Left lung (tissue), 10 donors: ENCODE data around the gene FCN3. TPM values are rescaled to one million over a fixed set of nuclear protein-coding genes. Genes with fewer than 3 reads are reported as not detected.

Source experiments
- ATAC-seq: fragments of 200-7000 bp; cut with Tn5 transposase; one replicate; pipeline ENCODE4 v1.9.1; 2020; ENCODE audit warnings: moderate library complexity
- DNase-seq, 4 donors: peaks; one replicate each; pipeline ENCODE4 v3.0.0-alpha.2; 2013 to 2020
- H3K27ac ChIP-seq, 2 donors: fragments of 200-600 bp; sonication (generic) in 1 of 2; one replicate each; pipeline versions ENCODE4 v1.5.0 to v1.8.0; 2020 to 2021
- H3K27me3 ChIP-seq, 2 donors: fragments of 200-600 bp; sonication (generic) in 1 of 2; one replicate each; pipeline versions ENCODE4 v1.5.0 to v1.8.0; 2020 to 2021
- H3K36me3 ChIP-seq, 2 donors: fragments of 200-600 bp; sonication (generic) in 1 of 2; one replicate each; pipeline versions ENCODE4 v1.5.0 to v1.8.0; 2020 to 2021
- H3K4me1 ChIP-seq, 2 donors: fragments of 200-600 bp; one replicate each; pipeline ENCODE4 v1.8.0; 2021
- H3K4me3 ChIP-seq, 2 donors: fragments of 200-600 bp; sonication (generic) in 1 of 2; one replicate each; pipeline versions ENCODE4 v1.5.0 to v1.8.0; 2020 to 2021; ENCODE audit warnings: mild to moderate bottlenecking in 1 of 2
- H3K9me3 ChIP-seq, 2 donors: fragments of 200-600 bp; sonication (generic) in 1 of 2; one replicate each; pipeline versions ENCODE4 v1.5.0 to v1.8.0; 2020 to 2021
- intact Hi-C, 2 donors: fragments of 100-400 bp; cut with DNase I; formaldehyde crosslinking; loops; one replicate each; pipeline versions ENCODE4 v1.11.2 to v1.14.2; 2022
- polyA plus RNA-seq, 6 donors: library from polyadenylated mRNA; unstranded; fragments of 120-200 nt; gene quantifications; one replicate each; pipeline ENCODE4 v1.2.1, GENCODE V29; 2013; ENCODE audit not compliant: insufficient read length in 6 of 6
- total RNA-seq, 2 donors: library from RNA; stranded (reverse); fragmentation: NEBNext Ultra II Directional; extraction: Animal tissue kit (Norgen Biotek cat#: 25700); gene quantifications; one replicate each; pipeline ENCODE4 v1.2.1, GENCODE V29; 2021
- TF ChIP-seq, protein P1 (sequence below), 2 donors: fragments of 200-600 bp; sonication (generic) in 1 of 2; IDR thresholded peaks; one replicate each; pipeline versions ENCODE4 v1.5.0 to v1.8.0; 2021; ENCODE audit warnings: antibody characterized with exemption in 2 of 2
- donor health status: DM: no; HTN: yes; CAD: no.
- donor health status: DM: no; HTN: no; CAD: no.

Gene FCN3
- total and polyA plus RNA-seq, 8 donors: 13.4 to 487 (median 17.9) TPM

DNA sequence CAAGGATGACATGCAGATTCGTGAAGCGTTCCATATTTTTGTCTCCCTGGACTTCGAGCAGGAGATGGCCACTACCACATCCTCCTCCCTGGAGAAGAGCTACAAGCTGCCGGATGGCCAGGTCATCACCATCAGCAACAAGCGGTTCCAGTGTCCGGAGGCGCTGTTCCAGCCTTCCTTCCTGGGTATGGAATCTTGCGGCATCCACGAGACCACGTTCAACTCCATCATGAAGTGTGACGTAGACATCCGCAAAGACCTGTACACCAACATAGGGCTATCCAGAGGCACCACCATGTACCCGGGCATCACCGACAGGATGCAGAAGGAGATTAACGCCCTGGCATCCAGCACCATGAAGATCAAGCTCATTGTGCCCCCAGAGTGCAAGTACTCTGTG lies 49.3 kb downstream of the FCN3 start:
- no peak overlapping the region for H3K27ac ChIP-seq
- H3K4me3 ChIP-seq: no peak overlapping the region
- H3K4me1 ChIP-seq: peaks cover 12 to 63% of the 10 kb centered on the region in 2 donors
- intact Hi-C loops: no loop called here
- DNase-seq (no peak), ATAC-seq (no peak)
- peaks cover 0 to 4% of the 10 kb centered on the region in 2 donors for H3K27me3 ChIP-seq
- H3K36me3 ChIP-seq: peaks cover 0 to 52% of the 10 kb centered on the region in 2 donors
- TF ChIP-seq, protein P1, sequence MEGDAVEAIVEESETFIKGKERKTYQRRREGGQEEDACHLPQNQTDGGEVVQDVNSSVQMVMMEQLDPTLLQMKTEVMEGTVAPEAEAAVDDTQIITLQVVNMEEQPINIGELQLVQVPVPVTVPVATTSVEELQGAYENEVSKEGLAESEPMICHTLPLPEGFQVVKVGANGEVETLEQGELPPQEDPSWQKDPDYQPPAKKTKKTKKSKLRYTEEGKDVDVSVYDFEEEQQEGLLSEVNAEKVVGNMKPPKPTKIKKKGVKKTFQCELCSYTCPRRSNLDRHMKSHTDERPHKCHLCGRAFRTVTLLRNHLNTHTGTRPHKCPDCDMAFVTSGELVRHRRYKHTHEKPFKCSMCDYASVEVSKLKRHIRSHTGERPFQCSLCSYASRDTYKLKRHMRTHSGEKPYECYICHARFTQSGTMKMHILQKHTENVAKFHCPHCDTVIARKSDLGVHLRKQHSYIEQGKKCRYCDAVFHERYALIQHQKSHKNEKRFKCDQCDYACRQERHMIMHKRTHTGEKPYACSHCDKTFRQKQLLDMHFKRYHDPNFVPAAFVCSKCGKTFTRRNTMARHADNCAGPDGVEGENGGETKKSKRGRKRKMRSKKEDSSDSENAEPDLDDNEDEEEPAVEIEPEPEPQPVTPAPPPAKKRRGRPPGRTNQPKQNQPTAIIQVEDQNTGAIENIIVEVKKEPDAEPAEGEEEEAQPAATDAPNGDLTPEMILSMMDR (IDR thresholded peaks at IDR 0.05): no peak
- H3K9me3 ChIP-seq: no peaks in the 10 kb centered on the region

DNA sequence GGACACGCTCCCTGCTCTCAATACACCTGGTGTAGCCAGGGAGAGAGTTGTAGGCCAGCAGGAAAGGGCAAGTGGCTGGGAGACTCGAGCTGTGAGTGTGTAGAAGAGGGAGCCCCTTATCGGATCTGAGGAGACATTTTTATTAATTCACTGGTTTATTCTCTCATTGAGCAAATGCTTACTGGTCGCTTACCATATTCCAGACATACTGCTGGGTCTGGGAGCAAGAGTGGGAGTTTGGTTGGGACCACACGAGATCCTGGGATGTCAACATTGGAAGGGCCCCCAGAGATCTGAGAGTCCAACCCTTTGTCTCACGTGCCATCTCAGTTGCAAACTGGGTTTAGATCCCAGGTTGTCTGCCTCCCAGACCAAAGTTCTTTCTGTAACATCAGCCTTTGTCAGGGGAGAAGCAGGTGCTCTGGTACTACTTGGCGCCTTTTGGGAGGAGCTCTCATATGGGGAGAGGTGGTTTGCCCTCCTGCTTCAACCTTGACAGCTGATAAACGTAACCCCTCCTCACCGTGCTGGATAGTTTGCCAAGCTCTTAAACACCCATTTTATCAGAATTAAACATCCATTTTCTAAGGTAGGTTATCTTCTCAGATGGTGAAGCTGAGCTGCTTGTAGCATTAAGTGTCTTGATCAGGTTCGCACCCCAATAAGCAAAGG lies 51.9 kb downstream of the FCN3 start:
- no peak for DNase-seq
- peaks cover 0 to 29% of the 10 kb centered on the region in 2 donors for H3K36me3 ChIP-seq
- TF ChIP-seq, protein P1 (IDR thresholded peaks at IDR 0.05): no peak
- peak overlapping the region; percentile 83 to 95 for H3K4me3 ChIP-seq
- peaks cover 0 to 26% of the 10 kb centered on the region in 2 donors for H3K27me3 ChIP-seq
- intact Hi-C loops: no loop called here
- H3K27ac ChIP-seq: peak overlapping the region; percentile 82 to 97
- no peaks in the 10 kb centered on the region for H3K9me3 ChIP-seq
- no peak for ATAC-seq
- H3K4me1 ChIP-seq: peaks cover 12 to 52% of the 10 kb centered on the region in 2 donors

DNA sequence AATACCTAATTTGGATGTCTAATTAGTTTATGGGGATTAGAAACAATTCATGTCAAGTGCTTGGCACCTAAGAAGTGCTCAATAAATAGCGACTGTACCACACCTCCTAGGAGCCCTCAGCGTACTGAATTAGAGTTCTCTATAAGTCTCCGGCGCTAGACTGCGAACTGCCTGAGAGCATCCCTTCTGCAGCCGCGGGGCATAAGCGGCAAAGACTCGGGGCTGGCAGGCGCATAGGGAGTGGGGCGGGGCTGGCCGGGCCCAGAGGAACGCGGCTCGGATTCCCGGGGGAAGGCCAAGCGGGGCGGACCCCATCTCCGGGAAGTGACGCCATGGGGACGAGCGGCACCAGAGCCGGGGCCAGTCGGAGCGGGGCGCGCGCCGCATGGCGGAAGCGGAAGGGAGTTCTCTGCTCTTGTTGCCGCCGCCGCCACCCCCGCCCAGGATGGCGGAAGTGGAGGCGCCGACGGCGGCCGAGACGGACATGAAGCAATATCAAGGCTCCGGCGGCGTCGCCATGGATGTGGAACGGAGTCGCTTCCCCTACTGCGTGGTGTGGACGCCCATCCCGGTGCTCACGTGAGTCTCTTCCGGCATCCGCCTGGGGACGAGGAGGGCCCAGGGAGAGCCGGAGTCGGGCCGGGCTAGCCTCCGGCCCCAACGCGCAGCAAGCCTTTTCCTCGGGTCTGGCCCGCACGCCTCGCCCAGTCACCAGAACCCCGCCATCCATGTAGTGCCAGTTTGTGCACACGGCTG lies 52.6 kb downstream of the FCN3 start, which contains the start of gene TMEM222:
Gene TMEM222, plus strand, starts transcription at position 351 of the 756 bp plus-strand sequence. Its CDS starts 35 bp downstream, at position 386.
- peak within 1 kb of the TSS; percentile 82 to 97 for H3K27ac ChIP-seq
- peaks cover 0 to 26% of the 10 kb centered on the region in 2 donors for H3K27me3 ChIP-seq
- DNase-seq (peak; percentile 94 to 100 (median 98)), ATAC-seq (peak; percentile 99)
- H3K4me1 ChIP-seq: peaks cover 12 to 49% of the 10 kb centered on the region in 2 donors
- intact Hi-C loops: no loop called here
- peaks cover 0 to 25% of the 10 kb centered on the region in 2 donors for H3K36me3 ChIP-seq
- no peaks in the 10 kb centered on the region for H3K9me3 ChIP-seq
- TF ChIP-seq, protein P1 (IDR thresholded peaks at IDR 0.05): peak; percentile 16 to 44
- peak within 1 kb of the TSS; percentile 83 to 95 for H3K4me3 ChIP-seq

Other genes starting within 250 kb of the FCN3 start
- gene SLC9A1, start 219.7 kb downstream of the FCN3 start, total RNA-seq: 10 to 100 TPM; 47.1 to 63.8 TPM
- 10 to 100 TPM; 16.0 to 23.2 (median 19.4) TPM for gene SLC9A1, start 219.7 kb downstream of the FCN3 start, polyA plus RNA-seq
- 10 to 100 TPM; 34.2 to 39.6 TPM for gene WDTC1, start 140.2 kb downstream of the FCN3 start, total RNA-seq
- gene WDTC1, start 140.2 kb downstream of the FCN3 start, polyA plus RNA-seq: 10 to 100 TPM; 33.9 to 37.8 (median 37.2) TPM
- 10 to 100 TPM; 29.4 to 36.0 TPM for gene TMEM222, start 52.7 kb downstream of the FCN3 start, total RNA-seq
- gene TMEM222, start 52.7 kb downstream of the FCN3 start, polyA plus RNA-seq: 10 to 100 TPM; 31.6 to 40.4 (median 35.7) TPM
- 10 to 100 TPM; 41.4 to 44.1 TPM for gene SYTL1, start 32.8 kb downstream of the FCN3 start, total RNA-seq
- gene SYTL1, start 32.8 kb downstream of the FCN3 start, polyA plus RNA-seq: 10 to 100 TPM in 1 of 6 donors, 1 to 10 TPM in 5; 4.7 to 10.1 (median 8.1) TPM
- gene MAP3K6, start 7.9 kb downstream of the FCN3 start, total RNA-seq: 10 to 100 TPM; 81.7 to 83.3 TPM
- 10 to 100 TPM; 11.8 to 23.6 (median 15.1) TPM for gene MAP3K6, start 7.9 kb downstream of the FCN3 start, polyA plus RNA-seq
- gene CD164L2, start 8.5 kb upstream of the FCN3 start, total RNA-seq: 1 to 10 TPM; 4.0 to 5.9 TPM
- 1 to 10 TPM in 3 of 6 donors, under 1 TPM in 3; 0.33 to 2.2 (median 1.1) TPM for gene CD164L2, start 8.5 kb upstream of the FCN3 start, polyA plus RNA-seq
- under 1 TPM; 0.16 to 0.29 TPM for gene GPR3, start 17.8 kb upstream of the FCN3 start, total RNA-seq
- gene GPR3, start 17.8 kb upstream of the FCN3 start, polyA plus RNA-seq: 1 to 10 TPM in 4 of 6 donors, under 1 TPM in 2; 0.58 to 1.7 (median 1.2) TPM
- gene WASF2, start 115.3 kb upstream of the FCN3 start, total RNA-seq: 100 to 1,000 TPM; 108 to 138 TPM
- gene WASF2, start 115.3 kb upstream of the FCN3 start, polyA plus RNA-seq: 100 to 1,000 TPM; 110 to 147 (median 136) TPM
- 10 to 100 TPM; 35.5 to 38.0 TPM for gene AHDC1, start 229.3 kb upstream of the FCN3 start, total RNA-seq
- gene AHDC1, start 229.3 kb upstream of the FCN3 start, polyA plus RNA-seq: 10 to 100 TPM; 32.2 to 48.8 (median 41.9) TPM